Pancreas (tissue), 10 donors: ENCODE results near the gene NUFIP1. TPM values are rescaled to one million over a fixed set of nuclear protein-coding genes. Genes with fewer than 3 reads are reported as not detected.

Source experiments
- ATAC-seq, 4 donors: fragments of 200-7000 bp; cut with Tn5 transposase; one replicate each; pipeline versions ENCODE4 v1.8.0 to v1.9.1; 2020; ENCODE audit warnings: mild to moderate bottlenecking in 4 of 4, moderate library complexity in 4 of 4
- DNase-seq, 6 donors: peaks; one replicate each; pipeline ENCODE4 v3.0.0-alpha.2; 2020
- FAIRE-seq: peaks from 2 replicates; lab custom pipeline; 2012; peaks lifted over from hg19 to GRCh38; lab: Jason Lieb, UNC
- H3K27ac ChIP-seq, 4 donors: fragments of 200-600 bp; sonication (generic); 1 replicate in 3 of 4; 2 replicates in 1 of 4; pipeline versions ENCODE4 v1.5.0 to v1.8.0; 2020
- H3K27me3 ChIP-seq, 4 donors: fragments of 200-600 bp; one replicate each; pipeline ENCODE4 v1.8.0; 2021
- H3K36me3 ChIP-seq, 3 donors: fragments of 200-600 bp; sonication (generic) in 1 of 3; one replicate each; pipeline versions ENCODE4 v1.5.0 to v1.8.0; 2020 to 2021
- H3K4me1 ChIP-seq, 3 donors: fragments of 200-600 bp; one replicate each; pipeline ENCODE4 v1.8.0; 2021
- H3K4me3 ChIP-seq, 4 donors: fragments of 200-600 bp; sonication (generic) in 2 of 4; one replicate each; pipeline versions ENCODE4 v1.5.0 to v1.8.0; 2020 to 2021
- H3K9me3 ChIP-seq, 4 donors: fragments of 200-600 bp; one replicate each; pipeline ENCODE4 v1.8.0; 2021
- CTCF ChIP-seq, 4 donors: fragments of 200-600 bp; sonication (generic) in 3 of 4; IDR thresholded peaks; one replicate each; pipeline versions ENCODE4 v1.5.0 to v1.8.0; 2021; ENCODE audit warnings: antibody characterized with exemption in 4 of 4
- WGBS, 2 donors: extraction: QIAGEN DNeasy Blood & Tissue Kit; methylation state at CpG; one replicate each; pipeline ENCODE4 v1.1.7; 2013; 5-methylcytosine and 5-hydroxymethylcytosine counted together
- intact Hi-C, 3 donors: fragments of 100-400 bp; cut with DNase I; formaldehyde crosslinking; loops; one replicate each; pipeline versions ENCODE4 v1.11.1 to v1.14.2; 2022
- polyA plus RNA-seq, 2 donors: library from polyadenylated mRNA; stranded (reverse); fragments of 200-250 nt; gene quantifications; one replicate each; pipeline ENCODE4 v1.2.3, GENCODE V29; 2013
- total RNA-seq, 6 donors: library from RNA; stranded (reverse); fragmentation: NEBNext Ultra II Directional in 4 of 6; extraction: Animal tissue kit (Norgen Biotek cat#: 25700) in 4 of 6; gene quantifications; one replicate each; pipeline versions ENCODE4 v1.2.1 to v1.2.4, GENCODE V29; 2021 to 2023
- donor health status: healthy with polysubstance abuse.
- donor health status: DM: no; HTN: no; CAD: no; lungs with moderate emphysema.
- donor health status: DM: no; HTN: no; CAD: no.
- donor health status: control.
- donor health status: control.
- donor health status: Bipolar disorder and iron deficiency.
- donor health status: DM: yes; HTN: yes; CAD: no.
- donor health status: DM: no; HTN: no; CAD: no.
- donor health status: DM: no; HTN: no; CAD: no.
- donor health status: DM: yes; HTN: yes; CAD: no.

The NUFIP1 gene
- total and polyA plus RNA-seq, 8 donors: 1.1 to 3.0 (median 2.0) TPM

- no peaks in the 10 kb centered on the region for H3K4me1 ChIP-seq
Observed at GRCh38 chr13:44927968-44928367, 61.3 kb downstream of the NUFIP1 start.

GRCh38 chr13:44921931-44922758 is 67.1 kb downstream of the NUFIP1 start:
- H3K4me1 ChIP-seq: peaks cover 0 to 16% (median 13%) of the 10 kb centered on the region in 3 donors
- peak in 3 of 4 donors; percentile 3 to 17 (median 8) for ATAC-seq
- 24 to 31% methylated on average over 2 of the region's 2 CpGs for WGBS, 2 donors
- DNase-seq: peak in 2 of 6 donors; percentile 34 to 67
- FAIRE-seq: no peak
- H3K36me3 ChIP-seq: no peaks in the 10 kb centered on the region
- H3K4me3 ChIP-seq: no peak overlapping the region
- no peak for TF ChIP-seq CTCF (IDR thresholded peaks at IDR 0.05)
- intact Hi-C loops: no loop called here
- H3K27me3 ChIP-seq: no peaks in the 10 kb centered on the region
- no peaks in the 10 kb centered on the region for H3K9me3 ChIP-seq
- peak overlapping the region; percentile 25 to 62 (median 50) for H3K27ac ChIP-seq

More at GRCh38 chr13:44927968-44928367, 61.3 kb downstream of the NUFIP1 start:
- DNase-seq (no peak), FAIRE-seq (no peak), ATAC-seq (no peak)
- Histone ChIP-seq H3K36me3 (no peaks in the 10 kb centered on the region), H3K9me3 (no peaks in the 10 kb centered on the region), H3K27ac (no peak overlapping the region), H3K4me3 (no peak overlapping the region), H3K27me3 (no peaks in the 10 kb centered on the region)
- TF ChIP-seq CTCF (IDR thresholded peaks at IDR 0.05): no peak
- 54 to 66% methylated on average over 4 of the region's 4 CpGs for WGBS, 2 donors
- intact Hi-C loops: no loop called here

- H3K4me3 ChIP-seq: no peak overlapping the region
- no peak for TF ChIP-seq CTCF (IDR thresholded peaks at IDR 0.05)
- no peaks in the 10 kb centered on the region for H3K9me3 ChIP-seq
- FAIRE-seq (no peak), DNase-seq (no peak), ATAC-seq (no peak)
- peak overlapping the region; percentile 15 to 52 (median 48) for H3K27ac ChIP-seq
- no peaks in the 10 kb centered on the region for H3K36me3 ChIP-seq
- intact Hi-C loops: no loop called here
- no peaks in the 10 kb centered on the region for H3K27me3 ChIP-seq
- H3K4me1 ChIP-seq: peaks cover 0 to 16% (median 13%) of the 10 kb centered on the region in 3 donors
- 62 to 67% methylated on average over 11 of the region's 11 CpGs for WGBS, 2 donors
Observed at GRCh38 chr13:44921246-44921877, 67.9 kb downstream of the NUFIP1 start.

GRCh38 chr13:44920013-44920412 is 69.3 kb downstream of the NUFIP1 start:
- no peak overlapping the region for H3K4me3 ChIP-seq
- peak overlapping the region in 2 of 4 donors; percentile 96 to 99 for H3K27ac ChIP-seq
- FAIRE-seq (no peak), ATAC-seq (no peak), DNase-seq (no peak)
- no peak for TF ChIP-seq CTCF (IDR thresholded peaks at IDR 0.05)
- H3K9me3 ChIP-seq: no peaks in the 10 kb centered on the region
- H3K27me3 ChIP-seq: no peaks in the 10 kb centered on the region
- 95% methylated on average over 3 of the region's 3 CpGs for WGBS, 2 donors
- H3K4me1 ChIP-seq: peaks cover 0 to 16% (median 13%) of the 10 kb centered on the region in 3 donors
- no peaks in the 10 kb centered on the region for H3K36me3 ChIP-seq
- intact Hi-C loops: no loop called here
